Measurements from ENCODE around the gene GABARAPL2.
A peak's percentile ranks its signal among the peaks of the same experiment; 100 is the strongest.

GABARAPL2 gene

DNA sequence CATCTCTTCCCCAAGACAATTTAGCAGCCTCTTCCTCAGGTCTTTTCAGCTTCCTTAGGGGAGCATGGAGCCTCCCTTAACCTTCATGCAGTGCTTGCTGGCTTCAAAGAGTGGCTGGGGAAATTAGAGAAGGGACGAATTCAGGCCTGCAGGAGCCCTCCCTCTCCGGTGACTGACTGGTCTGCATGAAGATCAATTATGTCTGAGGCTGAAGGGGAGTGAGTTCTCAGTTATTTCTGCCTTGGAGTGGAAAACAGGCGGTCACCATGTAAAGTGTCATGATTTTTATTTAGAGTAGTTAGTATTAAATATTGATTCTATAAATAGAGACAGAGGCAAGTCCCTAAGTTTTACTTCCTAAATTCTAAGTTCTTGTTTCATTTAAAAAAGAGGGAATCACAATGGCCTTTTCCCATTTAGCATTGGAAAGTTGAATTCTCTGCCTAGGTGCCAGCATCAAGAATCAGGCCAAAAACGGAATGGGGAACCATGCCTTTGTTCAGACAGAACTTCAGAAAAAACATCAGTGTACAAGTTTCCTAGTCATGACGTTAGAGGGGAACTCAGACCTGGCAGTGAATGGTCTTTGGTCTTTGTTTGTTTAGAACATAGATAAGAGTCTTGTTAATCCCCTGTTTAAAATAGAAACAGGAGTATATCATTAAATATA is 4.4 kb downstream of the GABARAPL2 start:
- Mint-ChIP-seq H3K4me1 (peaks cover 16% of the 10 kb centered on the region), H3K27ac (no peak overlapping the region), H3K4me3 (peak overlapping the region in 2 of 3 experiments; percentile 39 to 46), H3K27me3 (ENCODE audit: low read depth) (no peaks in the 10 kb centered on the region), H3K9me3 (no peaks in the 10 kb centered on the region), H3K36me3 (ENCODE audit: low read depth) (peaks cover 53% of the 10 kb centered on the region)
- TF ChIP-seq, protein P1, sequence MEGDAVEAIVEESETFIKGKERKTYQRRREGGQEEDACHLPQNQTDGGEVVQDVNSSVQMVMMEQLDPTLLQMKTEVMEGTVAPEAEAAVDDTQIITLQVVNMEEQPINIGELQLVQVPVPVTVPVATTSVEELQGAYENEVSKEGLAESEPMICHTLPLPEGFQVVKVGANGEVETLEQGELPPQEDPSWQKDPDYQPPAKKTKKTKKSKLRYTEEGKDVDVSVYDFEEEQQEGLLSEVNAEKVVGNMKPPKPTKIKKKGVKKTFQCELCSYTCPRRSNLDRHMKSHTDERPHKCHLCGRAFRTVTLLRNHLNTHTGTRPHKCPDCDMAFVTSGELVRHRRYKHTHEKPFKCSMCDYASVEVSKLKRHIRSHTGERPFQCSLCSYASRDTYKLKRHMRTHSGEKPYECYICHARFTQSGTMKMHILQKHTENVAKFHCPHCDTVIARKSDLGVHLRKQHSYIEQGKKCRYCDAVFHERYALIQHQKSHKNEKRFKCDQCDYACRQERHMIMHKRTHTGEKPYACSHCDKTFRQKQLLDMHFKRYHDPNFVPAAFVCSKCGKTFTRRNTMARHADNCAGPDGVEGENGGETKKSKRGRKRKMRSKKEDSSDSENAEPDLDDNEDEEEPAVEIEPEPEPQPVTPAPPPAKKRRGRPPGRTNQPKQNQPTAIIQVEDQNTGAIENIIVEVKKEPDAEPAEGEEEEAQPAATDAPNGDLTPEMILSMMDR (IDR thresholded peaks at IDR 0.05; ENCODE audit: unreplicated experiment in 3 of 3): no peak

DNA sequence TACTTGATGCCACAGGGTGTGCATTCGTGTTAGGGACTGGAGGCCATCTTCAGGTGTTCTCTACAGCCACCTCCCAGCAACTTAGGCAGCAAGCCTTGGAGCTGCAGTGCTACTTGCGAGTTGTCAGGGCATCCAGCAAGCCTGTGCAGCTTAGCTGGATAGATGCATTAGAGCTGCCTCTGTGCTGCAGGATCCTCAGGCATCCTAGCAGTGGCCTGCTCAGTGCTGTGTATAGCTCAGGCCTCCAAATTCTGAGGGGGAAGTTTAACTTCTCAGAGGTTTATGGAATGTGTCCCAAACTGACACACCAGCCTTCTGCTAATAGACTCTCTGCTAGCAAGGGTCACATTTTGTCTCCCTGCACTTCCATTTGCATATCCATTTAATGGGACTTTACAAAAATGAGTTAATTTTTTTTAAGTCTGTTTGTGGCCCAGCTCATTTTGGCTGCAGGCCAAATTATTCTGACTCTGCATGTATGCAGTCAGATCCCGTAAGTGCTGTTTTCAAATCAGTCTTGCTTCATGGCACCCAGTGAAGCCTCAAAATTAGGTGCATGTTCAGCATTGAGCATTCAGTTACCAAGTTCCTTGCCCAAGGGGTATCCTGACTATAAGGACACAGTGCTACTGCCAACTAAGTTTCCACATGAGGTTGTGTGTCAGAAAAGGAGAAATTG is 6.8 kb downstream of the GABARAPL2 start:
- TF ChIP-seq, protein P1 (IDR thresholded peaks at IDR 0.05; ENCODE audit: unreplicated experiment in 3 of 3): no peak
- Mint-ChIP-seq H3K4me3 (no peak overlapping the region), H3K4me1 (peaks cover under 1% of the 10 kb centered on the region), H3K9me3 (no peaks in the 10 kb centered on the region), H3K36me3 (ENCODE audit: low read depth) (peaks cover 76% of the 10 kb centered on the region), H3K27me3 (ENCODE audit: low read depth) (no peaks in the 10 kb centered on the region), H3K27ac (no peak overlapping the region)

DNA sequence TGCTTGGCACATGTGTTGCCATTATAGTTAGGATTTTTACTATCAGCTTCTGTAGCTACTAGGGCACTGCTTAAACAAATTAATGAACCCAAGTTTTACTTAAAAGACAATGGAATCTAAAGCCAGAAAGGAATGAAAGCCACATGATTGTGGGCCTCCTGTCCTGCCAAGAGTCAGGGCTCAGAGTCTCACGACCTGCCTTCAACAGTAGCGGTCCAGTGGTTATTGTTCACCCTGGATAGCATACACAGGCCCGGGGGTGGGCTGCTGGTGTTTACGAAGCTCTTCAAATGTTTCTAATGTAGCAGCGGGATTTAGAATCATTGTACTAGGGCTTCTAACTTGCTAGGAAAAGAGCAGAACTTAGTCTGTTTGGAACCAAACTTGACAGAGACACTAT is 7.8 kb downstream of the GABARAPL2 start:
- H3K4me3 Mint-ChIP-seq: no peak overlapping the region
- no peaks in the 10 kb centered on the region for H3K4me1 Mint-ChIP-seq
- no peaks in the 10 kb centered on the region for H3K9me3 Mint-ChIP-seq
- no peak overlapping the region for H3K27ac Mint-ChIP-seq
- H3K36me3 Mint-ChIP-seq (ENCODE audit: low read depth): peaks cover 81% of the 10 kb centered on the region
- no peaks in the 10 kb centered on the region for H3K27me3 Mint-ChIP-seq (ENCODE audit: low read depth)
- TF ChIP-seq, protein P1 (IDR thresholded peaks at IDR 0.05; ENCODE audit: unreplicated experiment in 3 of 3): no peak

DNA sequence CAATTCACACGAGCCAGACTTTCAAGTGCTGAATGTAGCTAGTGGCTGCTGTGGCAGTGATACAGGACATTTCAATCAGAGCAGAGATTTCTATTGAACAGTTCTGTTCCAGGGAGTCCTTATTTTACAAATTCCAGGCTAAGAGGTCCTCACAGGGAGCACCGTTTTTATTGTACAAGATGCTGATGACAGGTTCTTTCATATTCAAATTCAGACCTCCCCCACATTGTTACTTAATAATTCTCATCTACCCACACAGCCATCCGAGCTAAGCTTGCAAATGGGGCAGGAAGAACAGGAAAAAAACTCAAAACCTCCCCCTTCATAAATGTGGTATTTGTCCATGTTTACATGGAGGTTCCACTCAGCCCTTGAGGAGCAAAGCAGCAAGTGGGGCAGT is 9.8 kb downstream of the GABARAPL2 start:
- Mint-ChIP-seq H3K27me3 (ENCODE audit: low read depth) (no peaks in the 10 kb centered on the region), H3K9me3 (no peaks in the 10 kb centered on the region), H3K27ac (no peak overlapping the region), H3K4me3 (no peak overlapping the region), H3K4me1 (no peaks in the 10 kb centered on the region), H3K36me3 (ENCODE audit: low read depth) (peaks cover 76% of the 10 kb centered on the region)
- TF ChIP-seq, protein P1 (IDR thresholded peaks at IDR 0.05; ENCODE audit: unreplicated experiment in 3 of 3): no peak

DNA sequence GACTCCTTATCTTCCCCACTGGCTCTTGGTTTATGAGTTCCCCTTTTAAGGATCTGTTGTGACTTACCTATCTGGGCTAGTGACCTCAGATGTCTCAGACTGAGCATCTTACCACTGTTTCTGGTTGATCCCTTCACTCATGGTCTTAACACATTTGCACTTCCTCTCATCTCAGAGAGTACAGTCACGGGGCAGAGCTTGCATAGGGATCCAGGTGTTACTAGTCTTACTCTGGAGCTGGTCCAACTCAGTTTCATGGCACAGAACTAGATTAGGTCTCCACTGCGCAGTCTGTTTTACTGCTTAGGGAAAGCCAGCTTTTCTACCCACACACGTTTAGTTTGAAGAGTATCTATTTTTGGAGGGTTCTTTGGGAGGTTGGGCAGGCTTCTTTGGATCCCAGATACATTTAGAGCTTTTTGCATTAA is 10.2 kb downstream of the GABARAPL2 start:
- Mint-ChIP-seq H3K4me1 (no peaks in the 10 kb centered on the region), H3K4me3 (no peak overlapping the region), H3K27ac (no peak overlapping the region), H3K36me3 (ENCODE audit: low read depth) (peaks cover 74% of the 10 kb centered on the region), H3K27me3 (ENCODE audit: low read depth) (no peaks in the 10 kb centered on the region), H3K9me3 (no peaks in the 10 kb centered on the region)
- TF ChIP-seq, protein P1 (IDR thresholded peaks at IDR 0.05; ENCODE audit: unreplicated experiment in 3 of 3): no peak

DNA sequence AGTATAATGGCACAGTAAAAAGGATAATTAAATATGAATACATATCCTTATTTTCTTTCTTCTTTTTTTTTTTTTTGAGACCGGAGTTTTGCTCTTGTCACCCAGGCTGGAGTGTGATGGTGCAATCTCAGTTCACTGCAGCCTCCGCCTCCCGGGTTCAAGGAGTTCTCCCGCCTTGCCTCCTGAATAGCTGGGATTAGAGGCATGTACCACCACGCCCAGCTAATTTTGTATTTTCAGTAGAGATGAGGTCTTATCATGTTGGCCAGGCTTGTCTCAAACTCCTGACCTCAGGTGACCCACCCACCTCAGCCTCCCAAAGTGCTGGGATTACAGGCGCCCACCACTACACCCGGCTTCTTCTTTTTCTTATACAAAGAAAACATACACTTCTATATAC is 12.0 kb downstream of the GABARAPL2 start:
- Mint-ChIP-seq H3K4me1 (no peaks in the 10 kb centered on the region), H3K9me3 (no peaks in the 10 kb centered on the region), H3K27ac (no peak overlapping the region), H3K36me3 (ENCODE audit: low read depth) (peaks cover 62% of the 10 kb centered on the region), H3K4me3 (no peak overlapping the region), H3K27me3 (ENCODE audit: low read depth) (no peaks in the 10 kb centered on the region)
- TF ChIP-seq, protein P1 (IDR thresholded peaks at IDR 0.05; ENCODE audit: unreplicated experiment in 3 of 3): no peak

Data from nephron (organoid).